ENCODE measurements around the gene TSPEAR. TPM values are rescaled to one million over a fixed set of nuclear protein-coding genes. Genes with fewer than 3 reads are reported as not detected.

The TSPEAR gene
- total and polyA plus RNA-seq, 11 donors: 0.01 to 2.6 (median 0.71) TPM; not detected in 2

DNA sequence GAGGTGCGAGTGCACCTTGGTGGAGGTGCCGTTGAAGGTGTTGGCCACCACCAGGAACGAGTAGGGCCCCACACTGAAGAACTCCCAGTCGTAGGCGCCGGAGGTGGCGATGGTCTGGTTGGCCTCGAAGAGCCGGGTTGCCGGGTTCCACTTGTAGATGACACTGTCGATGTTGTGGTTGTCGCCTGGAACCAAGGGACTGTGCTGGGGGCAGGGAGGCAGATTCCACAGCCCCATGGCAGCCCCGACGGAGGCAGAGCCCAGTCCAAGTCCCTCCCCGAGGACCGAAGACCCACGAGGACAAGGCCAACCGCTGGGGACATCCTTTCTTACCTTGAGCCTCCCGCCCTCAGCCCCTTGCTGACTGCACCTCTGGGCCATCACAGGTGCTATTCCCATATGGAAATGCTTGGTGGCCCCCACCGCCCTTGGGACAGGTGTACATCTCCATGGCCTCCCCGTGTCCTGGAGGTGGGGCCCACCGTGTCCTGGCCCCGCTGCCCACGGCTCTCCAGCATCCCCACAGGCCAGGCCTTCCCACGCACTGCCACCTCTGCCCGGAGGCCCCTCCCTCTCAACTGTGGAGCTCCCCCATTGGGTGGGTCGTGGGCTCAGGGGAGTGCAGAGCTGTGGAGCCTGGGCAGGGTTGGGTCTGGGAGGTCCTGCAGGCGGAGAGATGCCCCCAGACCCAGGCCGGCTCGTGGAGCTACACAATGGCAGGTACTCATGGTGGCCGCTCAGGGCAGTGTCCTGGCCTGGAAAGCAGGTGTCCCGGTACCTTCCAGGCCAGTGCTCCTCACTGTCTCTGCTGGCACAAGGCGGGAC lies 189.2 kb downstream of the TSPEAR start:
- no peak for TF ChIP-seq POLR2A (IDR thresholded peaks at IDR 0.05)
- TF ChIP-seq, protein P1, sequence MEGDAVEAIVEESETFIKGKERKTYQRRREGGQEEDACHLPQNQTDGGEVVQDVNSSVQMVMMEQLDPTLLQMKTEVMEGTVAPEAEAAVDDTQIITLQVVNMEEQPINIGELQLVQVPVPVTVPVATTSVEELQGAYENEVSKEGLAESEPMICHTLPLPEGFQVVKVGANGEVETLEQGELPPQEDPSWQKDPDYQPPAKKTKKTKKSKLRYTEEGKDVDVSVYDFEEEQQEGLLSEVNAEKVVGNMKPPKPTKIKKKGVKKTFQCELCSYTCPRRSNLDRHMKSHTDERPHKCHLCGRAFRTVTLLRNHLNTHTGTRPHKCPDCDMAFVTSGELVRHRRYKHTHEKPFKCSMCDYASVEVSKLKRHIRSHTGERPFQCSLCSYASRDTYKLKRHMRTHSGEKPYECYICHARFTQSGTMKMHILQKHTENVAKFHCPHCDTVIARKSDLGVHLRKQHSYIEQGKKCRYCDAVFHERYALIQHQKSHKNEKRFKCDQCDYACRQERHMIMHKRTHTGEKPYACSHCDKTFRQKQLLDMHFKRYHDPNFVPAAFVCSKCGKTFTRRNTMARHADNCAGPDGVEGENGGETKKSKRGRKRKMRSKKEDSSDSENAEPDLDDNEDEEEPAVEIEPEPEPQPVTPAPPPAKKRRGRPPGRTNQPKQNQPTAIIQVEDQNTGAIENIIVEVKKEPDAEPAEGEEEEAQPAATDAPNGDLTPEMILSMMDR (IDR thresholded peaks at IDR 0.05): no peak
- Histone ChIP-seq H3K4me3 (no peak overlapping the region), H3K4me1 (no peaks in the 10 kb centered on the region), H3K36me3 (no peaks in the 10 kb centered on the region), H3K27ac (no peak overlapping the region), H3K27me3 (peaks cover 0 to 10% (median 0%) of the 10 kb centered on the region in 9 donors), H3K9me3 (no peaks in the 10 kb centered on the region)
- 89 to 92% (median 90%) methylated on average over 22 to 33 of the region's 33 CpGs for WGBS, 4 donors
- DNase-seq: peak in 3 of 5 donors; percentile 15 to 44 (median 18)
- peak in 1 of 4 donors; percentile 11 for ATAC-seq
- intact Hi-C loops (cut with DNase I): no loop called here

DNA sequence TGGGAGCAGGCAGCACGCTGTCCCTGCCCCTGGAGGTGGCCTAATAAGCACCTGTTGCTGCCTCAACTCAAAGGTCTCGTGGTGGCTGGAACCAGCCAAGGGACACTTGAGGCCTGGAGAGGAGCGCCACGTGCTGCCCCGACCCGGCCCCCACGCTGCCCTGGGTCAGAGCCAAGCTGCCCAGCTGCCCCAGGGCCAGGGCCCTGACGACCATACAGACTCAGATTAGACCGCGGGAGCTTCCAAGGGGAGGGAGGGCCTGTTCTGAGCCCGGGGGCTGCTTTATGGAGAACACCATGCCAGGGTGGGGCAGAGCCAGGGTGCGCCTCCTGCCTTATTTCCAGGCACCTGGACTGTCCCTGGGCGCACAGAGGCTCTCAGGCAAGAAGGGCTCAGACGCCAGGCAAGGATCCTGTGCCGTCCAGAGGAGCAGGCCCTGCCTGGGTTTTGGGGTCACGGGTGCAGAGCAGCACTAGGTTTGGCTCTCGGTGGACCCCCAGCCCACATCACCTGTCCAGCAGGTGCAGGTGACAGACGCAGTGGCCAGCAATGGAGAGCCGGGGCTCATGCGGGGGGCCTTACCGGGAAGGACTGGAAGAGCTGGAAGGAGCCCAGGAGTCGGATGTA lies 190.0 kb downstream of the TSPEAR start:
- DNase-seq (peak in 3 of 5 donors; percentile 12 to 48 (median 25)), ATAC-seq (peak in 1 of 4 donors; percentile 19)
- TF ChIP-seq, protein P1 (IDR thresholded peaks at IDR 0.05): no peak
- no peak for TF ChIP-seq POLR2A (IDR thresholded peaks at IDR 0.05)

DNA sequence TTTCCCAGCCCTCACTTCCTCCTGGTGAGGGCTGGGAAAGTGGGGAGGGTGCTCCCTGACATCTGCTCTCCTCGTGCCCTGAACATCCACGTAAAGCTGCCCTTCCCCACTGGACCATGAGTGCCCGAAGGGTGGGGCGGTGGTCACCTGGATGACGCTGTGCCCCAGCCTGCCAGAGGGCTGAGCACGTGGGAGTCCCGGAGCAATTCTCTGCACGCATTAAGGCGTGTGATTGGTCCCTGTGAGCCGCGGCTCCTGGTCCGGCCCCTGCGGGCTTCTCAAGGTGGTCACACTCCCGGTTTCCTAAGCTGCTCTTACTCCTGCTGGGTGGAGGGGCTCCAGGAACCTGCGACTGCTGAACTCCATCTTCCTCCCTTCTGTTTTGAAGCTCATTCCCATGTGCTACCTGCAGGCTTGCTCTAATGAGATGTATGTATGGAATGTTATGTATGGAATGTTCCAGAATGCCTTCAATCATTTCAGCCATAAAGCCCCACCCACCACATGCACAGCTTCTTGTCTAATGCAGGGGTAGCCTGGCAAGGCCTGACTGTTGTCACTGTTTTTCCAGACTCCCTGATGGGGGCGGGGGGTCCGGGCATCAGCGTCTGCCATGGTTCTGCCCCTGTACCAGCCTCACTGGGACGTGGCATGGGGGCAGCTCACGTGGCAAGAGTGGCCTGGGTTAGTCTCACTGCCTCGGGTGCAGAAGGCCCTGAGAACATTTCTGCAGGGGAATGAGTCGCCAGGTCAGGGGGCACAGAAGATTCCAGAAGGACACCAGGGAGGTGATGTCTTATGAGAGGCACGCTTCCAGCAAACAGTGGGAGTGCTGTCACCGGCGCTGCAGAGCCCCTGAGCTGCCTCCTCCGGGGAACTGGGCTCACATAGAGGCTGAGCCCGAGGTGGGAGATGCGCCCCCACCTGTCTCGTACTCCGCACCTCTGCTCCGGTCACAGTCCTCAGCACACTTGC lies 190.8 kb downstream of the TSPEAR start:
- Histone ChIP-seq H3K36me3 (no peaks in the 10 kb centered on the region), H3K27me3 (peaks cover 0 to 10% (median 0%) of the 10 kb centered on the region in 9 donors), H3K27ac (no peak overlapping the region), H3K4me1 (no peaks in the 10 kb centered on the region), H3K9me3 (no peaks in the 10 kb centered on the region), H3K4me3 (no peak overlapping the region)
- intact Hi-C loops (cut with DNase I): no loop called here
- no peak for ATAC-seq
- TF ChIP-seq POLR2A (IDR thresholded peaks at IDR 0.05): no peak
- TF ChIP-seq, protein P1 (IDR thresholded peaks at IDR 0.05): no peak
- 81 to 88% (median 87%) methylated on average over 21 to 31 of the region's 31 CpGs for WGBS, 4 donors
- DNase-seq: peak in 2 of 5 donors; percentile 10 to 46

More for the DNA sequence above, 190.0 kb downstream of the TSPEAR start:
- H3K27me3 ChIP-seq: peaks cover 0 to 10% (median 0%) of the 10 kb centered on the region in 9 donors
- H3K27ac ChIP-seq: no peak overlapping the region
- H3K36me3 ChIP-seq: no peaks in the 10 kb centered on the region
- intact Hi-C loops (cut with DNase I): no loop called here
- WGBS, 4 donors: 83 to 92% (median 86%) methylated on average over 15 to 22 of the region's 22 CpGs
- H3K4me1 ChIP-seq: no peaks in the 10 kb centered on the region
- H3K9me3 ChIP-seq: no peaks in the 10 kb centered on the region
- H3K4me3 ChIP-seq: no peak overlapping the region
